Cerebellar cortex (tissue), 1 donor: ENCODE measurements around the gene FKBP4.
A peak's percentile ranks its signal among the peaks of the same experiment; 100 is the strongest.
"Not testable (repeated sequence)": the region's sequence is repeated elsewhere in the genome, so short reads cannot be mapped to it uniquely, and the experiment has no call there.

Source experiments
- DNase-seq: peaks from one replicate; pipeline ENCODE4 v3.0.0-alpha.2; 2015; ENCODE audit warnings: low spot score

FKBP4 gene, protein sequence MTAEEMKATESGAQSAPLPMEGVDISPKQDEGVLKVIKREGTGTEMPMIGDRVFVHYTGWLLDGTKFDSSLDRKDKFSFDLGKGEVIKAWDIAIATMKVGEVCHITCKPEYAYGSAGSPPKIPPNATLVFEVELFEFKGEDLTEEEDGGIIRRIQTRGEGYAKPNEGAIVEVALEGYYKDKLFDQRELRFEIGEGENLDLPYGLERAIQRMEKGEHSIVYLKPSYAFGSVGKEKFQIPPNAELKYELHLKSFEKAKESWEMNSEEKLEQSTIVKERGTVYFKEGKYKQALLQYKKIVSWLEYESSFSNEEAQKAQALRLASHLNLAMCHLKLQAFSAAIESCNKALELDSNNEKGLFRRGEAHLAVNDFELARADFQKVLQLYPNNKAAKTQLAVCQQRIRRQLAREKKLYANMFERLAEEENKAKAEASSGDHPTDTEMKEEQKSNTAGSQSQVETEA

GRCh38 chr12:2794736-2795289, at the start of gene FKBP4:
Gene FKBP4, plus strand, starts transcription at chr12:2794970. Its CDS starts 170 bp downstream, at chr12:2795140.
- DNase-seq = peak; percentile 92

GRCh38 chr12:2745655-2746054, 49.1 kb upstream of the FKBP4 start:
- DNase-seq = no peak

GRCh38 chr12:2749580-2749979, 45.2 kb upstream of the FKBP4 start:
- no peak for DNase-seq

DNA sequence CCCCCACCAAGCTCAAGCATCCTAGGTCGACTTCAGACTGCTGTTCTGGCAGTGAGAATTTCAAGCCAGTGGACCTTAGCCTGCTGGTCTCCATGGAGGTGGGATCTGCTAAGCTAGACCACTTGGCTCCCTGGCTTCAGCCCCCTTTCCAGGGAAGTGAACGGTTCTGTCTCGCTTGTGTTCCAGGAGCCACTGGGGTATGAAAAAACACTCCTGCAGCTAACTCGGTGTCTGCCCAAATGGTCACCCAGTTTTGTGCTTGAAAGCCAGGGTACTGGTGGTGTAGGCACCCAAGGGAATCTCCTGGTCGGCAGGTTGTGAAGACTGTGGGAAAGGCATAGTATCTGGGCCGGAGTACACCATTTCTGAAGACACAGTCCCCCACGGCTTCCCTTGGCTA, 44.6 kb upstream of the FKBP4 start:
- DNase-seq = no peak

DNA sequence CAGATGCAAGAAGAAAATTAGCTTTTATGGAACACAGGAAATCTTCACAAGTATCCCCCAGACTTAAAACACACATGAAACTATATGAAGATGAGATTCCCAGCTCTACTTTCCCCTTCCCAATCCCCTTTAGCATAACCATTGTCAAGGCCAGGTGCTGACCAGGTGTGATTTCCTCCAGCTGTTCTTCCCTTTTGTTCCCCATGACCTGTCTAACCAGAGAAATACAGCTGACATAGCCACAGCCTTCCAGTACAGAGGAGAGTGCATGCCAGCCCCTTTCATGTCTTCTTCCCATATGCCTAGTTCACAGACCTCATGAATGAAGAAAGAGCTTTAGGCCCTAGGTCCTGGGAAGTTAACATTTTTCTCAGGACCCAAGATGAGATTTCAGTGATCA, 43.5 kb upstream of the FKBP4 start:
- no peak for DNase-seq

DNA sequence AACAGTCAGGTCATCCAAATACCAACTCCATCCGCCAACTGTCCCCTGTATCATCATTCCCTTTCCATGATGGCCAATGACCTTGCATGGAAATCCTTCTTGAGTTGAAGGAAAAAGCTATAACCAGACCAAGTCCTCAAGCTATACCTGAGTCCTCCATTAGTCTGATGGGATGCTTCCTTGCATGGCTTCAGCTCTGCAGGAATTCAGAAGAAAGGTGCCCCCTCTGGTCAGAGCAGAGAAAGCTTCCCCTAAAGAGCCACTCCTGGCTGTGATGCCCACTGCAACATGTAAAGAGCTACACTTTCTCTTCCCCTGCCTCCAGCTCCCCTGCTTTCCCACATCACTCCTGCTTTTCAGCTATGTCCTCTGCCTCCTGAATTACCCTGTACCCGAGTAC, 43.1 kb upstream of the FKBP4 start:
- DNase-seq = no peak

DNA sequence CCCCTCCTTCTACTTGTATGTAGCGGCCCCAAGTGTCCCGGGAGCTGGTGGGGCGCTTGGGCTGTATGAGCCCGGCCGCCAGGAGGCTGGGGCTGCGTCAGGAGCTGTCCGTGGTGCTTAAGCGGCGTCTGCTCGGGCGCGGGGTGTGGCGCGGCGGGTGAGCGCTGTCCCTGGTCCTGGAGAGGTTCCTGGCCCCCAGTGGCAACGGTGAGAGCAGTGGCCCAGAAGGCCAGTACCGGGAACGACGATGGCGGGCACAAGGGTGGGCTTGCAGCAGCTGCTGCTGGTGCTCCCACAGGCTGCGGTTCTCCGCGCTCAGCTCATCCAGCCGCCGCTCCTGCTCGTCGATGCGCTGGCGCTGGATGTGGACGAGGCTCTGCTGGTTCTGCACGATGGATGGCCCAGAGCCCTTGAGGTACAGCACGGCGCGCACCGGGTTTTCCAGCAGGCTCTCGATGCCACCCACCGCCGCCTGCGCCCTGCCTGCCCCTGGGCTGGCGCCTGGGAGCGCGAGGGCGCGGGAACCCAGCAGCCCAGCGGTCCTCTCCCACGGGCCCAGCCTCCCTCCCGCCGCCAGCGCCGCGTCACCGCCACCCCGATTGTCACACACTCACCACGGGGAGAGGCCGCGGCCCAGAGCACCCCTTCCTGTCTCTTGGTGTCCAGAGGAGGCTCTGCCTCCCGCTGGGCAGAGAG, 41.9 kb upstream of the FKBP4 start:
- no peak for DNase-seq

DNA sequence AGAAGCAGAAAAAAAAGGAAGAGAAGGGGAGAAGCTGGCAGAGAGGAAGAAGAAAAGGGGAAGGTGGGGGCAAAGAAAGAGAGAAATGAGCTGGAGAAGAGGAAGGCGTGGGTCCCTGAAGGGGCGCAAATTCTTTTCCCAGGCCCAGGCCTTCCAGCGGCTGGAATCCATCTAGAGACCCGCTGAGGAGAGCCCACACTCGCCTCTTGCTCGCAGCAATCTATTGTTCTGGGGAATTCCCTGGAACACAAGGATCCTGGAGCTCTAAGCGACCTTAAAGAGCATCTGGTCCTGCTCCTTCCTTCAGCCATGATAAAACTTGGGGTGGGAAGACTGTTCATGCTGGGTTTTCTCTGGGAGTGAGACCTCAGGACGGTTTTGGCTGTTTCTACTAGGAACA, 41.2 kb upstream of the FKBP4 start:
- no peak for DNase-seq

DNA sequence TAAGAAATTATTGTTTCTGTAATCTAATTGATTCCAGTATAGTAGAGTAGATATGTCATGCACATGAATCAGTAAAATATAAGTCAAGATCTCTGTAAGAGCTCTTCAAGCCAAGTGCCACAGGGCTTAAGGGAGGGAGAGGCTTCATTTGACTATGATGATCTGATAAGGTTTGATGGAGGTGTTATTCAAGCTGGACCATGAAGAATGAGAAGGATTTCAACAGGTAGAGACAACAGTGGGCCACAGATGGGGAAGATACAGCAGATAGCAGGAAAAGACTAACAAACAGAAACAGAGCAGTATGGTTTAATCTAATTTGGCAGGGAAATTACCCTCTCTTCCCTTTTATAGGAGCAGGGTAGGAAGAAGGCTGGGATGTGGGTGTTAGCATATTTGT, 40.6 kb upstream of the FKBP4 start:
- no peak for DNase-seq

GRCh38 chr12:2756756-2757155, 38.0 kb upstream of the FKBP4 start:
- no peak for DNase-seq

GRCh38 chr12:2759733-2760132, 35.0 kb upstream of the FKBP4 start:
- DNase-seq = no peak

DNA sequence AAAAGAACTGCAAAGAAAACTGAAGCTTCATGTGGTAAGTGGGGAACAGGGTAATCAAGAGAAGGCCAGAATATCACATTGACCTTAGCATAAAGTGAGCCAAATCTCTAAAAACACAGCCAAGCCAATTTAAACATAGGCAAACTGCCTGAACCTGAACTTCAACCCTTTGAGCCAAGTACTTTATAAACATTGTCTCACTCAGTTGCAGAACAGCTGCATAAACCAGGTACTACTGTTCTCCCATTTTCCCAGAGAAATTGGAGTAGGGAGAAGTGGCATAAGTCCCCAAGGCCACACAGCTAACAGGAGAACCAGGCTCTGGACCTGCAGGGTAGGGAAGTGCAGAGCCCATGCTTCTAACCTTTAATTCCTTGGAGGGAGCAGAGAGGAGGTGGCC, 30.4 kb upstream of the FKBP4 start:
- DNase-seq = no peak

- no peak for DNase-seq
Measured at GRCh38 chr12:2765052-2765451, 29.7 kb upstream of the FKBP4 start.

DNA sequence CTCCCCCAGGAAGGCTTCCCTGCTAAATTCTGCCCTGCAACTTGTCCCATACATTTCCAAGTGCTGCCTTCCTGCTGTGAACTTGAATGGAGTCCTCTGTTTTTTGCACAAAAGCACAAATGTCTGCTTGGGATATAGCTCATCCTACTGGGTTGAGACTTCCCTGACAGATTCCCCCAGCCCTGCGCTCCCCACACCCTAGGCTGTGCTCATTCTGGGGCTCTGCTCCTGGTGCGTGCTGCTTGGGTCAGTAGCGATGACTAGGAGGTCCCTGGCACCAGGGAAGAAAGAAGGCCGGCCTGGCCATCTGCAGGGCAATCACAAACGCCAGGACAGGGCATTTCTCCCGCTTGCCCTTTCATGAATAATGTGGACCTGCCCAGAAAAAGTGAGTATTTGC, 29.2 kb upstream of the FKBP4 start:
- DNase-seq = no peak

DNA sequence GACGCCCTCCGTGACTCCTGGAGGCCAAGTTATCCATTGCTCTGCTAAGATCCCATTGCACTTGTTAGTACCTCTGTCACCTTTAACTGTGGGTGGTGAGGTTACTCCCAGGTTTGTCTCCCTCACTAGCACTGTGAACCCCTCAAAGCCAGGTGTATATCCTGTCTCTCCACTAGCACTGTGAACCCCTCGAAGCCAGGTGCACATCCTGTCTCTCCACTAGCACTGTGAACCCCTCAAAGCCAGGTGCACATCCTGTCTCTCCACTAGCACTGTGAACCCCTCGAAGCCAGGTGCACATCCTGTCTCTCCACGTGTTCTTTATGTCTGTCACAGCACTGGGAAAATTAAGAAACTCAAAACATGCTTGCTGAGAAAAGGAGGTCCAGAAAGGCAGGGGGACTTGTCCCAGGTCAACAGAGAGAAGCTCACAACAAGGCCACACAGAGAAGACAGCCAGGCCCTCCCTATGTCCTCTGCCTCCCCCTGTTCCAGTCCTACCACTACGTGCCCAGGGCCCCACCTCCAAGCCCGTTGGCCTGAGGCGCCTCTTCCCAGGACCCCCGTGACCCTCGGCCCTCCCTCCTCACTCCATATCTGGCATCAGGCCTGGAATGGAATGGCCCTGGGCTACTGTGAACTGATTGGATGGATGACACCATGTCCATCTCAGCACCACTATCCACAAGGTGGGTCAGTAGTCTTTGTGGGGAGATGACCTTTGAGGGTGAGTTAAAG, 26.4 kb upstream of the FKBP4 start:
- DNase-seq = no peak

DNA sequence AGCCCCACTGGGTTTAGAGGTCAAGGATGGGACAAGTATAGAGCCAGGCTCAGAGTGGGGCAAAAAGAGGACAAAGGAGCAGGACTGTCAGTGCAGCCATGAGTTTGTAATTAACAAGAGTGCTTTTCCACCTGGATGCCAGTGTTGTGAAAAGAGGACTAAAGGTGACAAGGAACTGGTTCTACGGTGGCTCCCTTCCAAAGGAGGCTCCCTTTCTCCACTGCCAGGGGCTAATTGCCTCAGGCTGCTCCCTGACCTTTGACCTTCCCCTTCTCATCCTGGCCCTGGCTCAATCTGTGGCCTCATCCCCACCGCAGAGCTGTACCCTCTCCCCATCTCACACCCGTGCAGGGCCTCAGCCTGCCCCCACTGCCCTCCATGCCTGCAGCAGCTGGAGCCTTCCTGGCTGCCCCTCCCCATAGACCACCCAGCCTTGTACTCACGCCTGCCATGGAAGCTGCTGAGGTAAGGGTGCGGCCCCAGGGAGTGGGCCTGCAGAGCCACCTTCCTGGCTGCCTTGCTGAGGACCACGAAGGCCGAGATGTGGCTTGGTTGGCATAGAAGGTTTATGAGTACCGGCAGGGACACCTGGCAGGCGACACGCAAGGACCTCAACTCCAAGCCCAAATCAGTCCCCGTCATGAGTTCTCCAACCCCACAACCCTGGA, 24.8 kb upstream of the FKBP4 start:
- no peak for DNase-seq

GRCh38 chr12:2770544-2770943, 24.2 kb upstream of the FKBP4 start:
- DNase-seq = not testable (repeated sequence)

DNA sequence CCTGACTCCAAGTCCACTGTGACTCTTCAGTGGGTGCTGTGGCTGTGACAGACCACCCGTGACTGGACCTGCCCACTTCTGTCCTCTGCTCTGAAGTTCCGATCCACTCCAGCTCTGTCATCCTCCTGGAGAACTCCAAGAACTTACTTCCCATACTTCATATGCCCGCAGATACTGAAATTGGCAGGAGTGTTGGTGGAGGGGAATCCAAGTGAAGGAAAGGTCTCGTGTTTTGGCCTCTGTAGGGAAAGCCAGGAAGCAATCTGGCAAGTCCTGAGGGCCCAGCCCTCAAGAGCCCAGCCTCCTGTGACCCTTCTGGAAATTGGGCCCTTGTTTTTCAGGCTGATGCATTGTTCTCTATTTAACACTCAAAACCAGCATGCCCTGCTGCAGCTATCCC, 22.4 kb upstream of the FKBP4 start:
- no peak for DNase-seq

- DNase-seq = no peak
Measured at GRCh38 chr12:2773199-2773875, 21.4 kb upstream of the FKBP4 start.

- no peak for DNase-seq
Measured at GRCh38 chr12:2775431-2775830, 19.3 kb upstream of the FKBP4 start.

GRCh38 chr12:2776129-2776806, 18.5 kb upstream of the FKBP4 start:
- DNase-seq = no peak
